B cell (primary cell): ENCODE results near the gene GABRR1. TPM values are rescaled to one million over a fixed set of nuclear protein-coding genes. Genes with fewer than 3 reads are reported as not detected.

ENCODE experiments used
- ATAC-seq: fragments of 200-7000 bp; cut with Tn5 transposase; one replicate; pipeline ENCODE4 v1.10.0; 2021; ENCODE audit warnings: low read depth, mild to moderate bottlenecking, moderate number of reproducible peaks, moderate library complexity
- CTCF ChIA-PET: fragments of 350-600 bp; sonication (Branson Sonifier 250); formaldehyde crosslinking; loops from one replicate; lab custom pipeline; 2021; ENCODE audit warnings: antibody characterized with exemption, inconsistent platforms; lab: Charles Lee
- POLR2A ChIA-PET: fragments of 350-600 bp; sonication (Branson Sonifier 250); formaldehyde crosslinking; loops from one replicate; lab custom pipeline; 2021; ENCODE audit warnings: antibody characterized with exemption; lab: Charles Lee
- DNase-seq: peaks from one replicate; pipeline ENCODE4 v3.0.0; 2013
- H2AFZ ChIP-seq: 2 replicates; pipeline ENCODE4 v1.6.1; 2012; ENCODE audit warnings: mild to moderate bottlenecking, low read depth, low read length; ENCODE audit not compliant: insufficient read depth, poor library complexity, severe bottlenecking
- H3K27ac ChIP-seq, 2 donors: 1 replicate in 1 of 2; 2 replicates in 1 of 2; pipeline ENCODE4 v1.5.1; 2012 to 2013; ENCODE audit warnings: low read length in 2 of 2, mild to moderate bottlenecking in 2 of 2, moderate library complexity in 1 of 2
- H3K27me3 ChIP-seq, 4 experiments: fragments of 200-600 bp in 1 of 4; sonication (generic) in 1 of 4; replicated peaks in 1 of 4; 1 replicate in 2 of 4; 2 replicates in 2 of 4; pipeline versions ENCODE4 v1.6.1 to v1.7.0; 2013 to 2016; ENCODE audit warnings: low read length in 3 of 4, mild to moderate bottlenecking in 2 of 4, mixed read lengths in 1 of 4, moderate library complexity in 1 of 4; ENCODE audit not compliant: insufficient read depth in 4 of 4, control insufficient read depth in 3 of 4; ENCODE audit errors: control extremely low read depth in 1 of 4
- H3K36me3 ChIP-seq, 2 experiments: replicated peaks in 1 of 2; 1 replicate in 1 of 2; 2 replicates in 1 of 2; pipeline versions ENCODE4 v1.6.1 to v1.7.1; 2013; ENCODE audit warnings: low read length in 1 of 2; ENCODE audit not compliant: insufficient read depth in 2 of 2, control insufficient read depth in 1 of 2; ENCODE audit errors: control extremely low read depth in 1 of 2, extremely low read depth in 1 of 2
- H3K4me1 ChIP-seq, 2 donors: fragments of 200-600 bp in 1 of 2; sonication (generic) in 1 of 2; 1 replicate in 1 of 2; 2 replicates in 1 of 2; pipeline versions ENCODE4 v1.5.1 to v1.6.1; 2013 to 2017; ENCODE audit warnings: low read length in 2 of 2; ENCODE audit not compliant: control insufficient read depth in 2 of 2, insufficient read depth in 2 of 2
- H3K4me2 ChIP-seq: replicated peaks from 2 replicates; pipeline ENCODE3; 2012; ENCODE audit warnings: mild to moderate bottlenecking, low read depth, low read length; ENCODE audit not compliant: poor library complexity, severe bottlenecking
- H3K4me3 ChIP-seq, 5 experiments: fragments of 200-600 bp in 1 of 5; sonication (generic) in 1 of 5; 1 replicate in 3 of 5; 2 replicates in 2 of 5; pipeline versions ENCODE4 v1.5.1 to v1.7.0; 2011 to 2016; ENCODE audit warnings: low read length in 4 of 5, mild to moderate bottlenecking in 4 of 5, low read depth in 2 of 5, control low read depth in 1 of 5, moderate library complexity in 1 of 5; ENCODE audit not compliant: insufficient read depth in 1 of 5; ENCODE audit errors: control extremely low read depth in 1 of 5, extremely low read depth in 1 of 5
- H3K79me2 ChIP-seq: fragments of 200-600 bp; sonication (generic); one replicate; pipeline ENCODE4 v1.6.0; 2016; ENCODE audit warnings: low read length; ENCODE audit not compliant: control insufficient read depth, insufficient read depth
- H3K9ac ChIP-seq: fragments of 200-600 bp; sonication (generic); 2 replicates; pipeline ENCODE4 v1.6.1; 2017; ENCODE audit warnings: mild to moderate bottlenecking, low read length, moderate library complexity
- H3K9me3 ChIP-seq, 3 donors: one replicate each; pipeline versions ENCODE4 v1.6.1 to v1.7.1; 2013; ENCODE audit warnings: low read length in 2 of 3; ENCODE audit not compliant: control insufficient read depth in 2 of 3, insufficient read depth in 1 of 3; ENCODE audit errors: control extremely low read depth in 1 of 3
- H4K20me1 ChIP-seq: 2 replicates; pipeline ENCODE4 v1.6.0; 2012; ENCODE audit warnings: mild to moderate bottlenecking, low read length; ENCODE audit not compliant: insufficient read depth, control insufficient read depth, poor library complexity, severe bottlenecking
- H3K27ac Mint-ChIP-seq: one replicate; pipeline ENCODE4 v1.8.0; 2021; ENCODE audit warnings: mixed read lengths
- H3K27me3 Mint-ChIP-seq: one replicate; pipeline ENCODE4 v1.8.0; 2021; ENCODE audit warnings: mixed read lengths
- H3K4me1 Mint-ChIP-seq: one replicate; pipeline ENCODE4 v1.8.0; 2021; ENCODE audit warnings: mixed read lengths
- H3K4me3 Mint-ChIP-seq: one replicate; pipeline ENCODE4 v1.8.0; 2021; ENCODE audit warnings: mixed read lengths
- H3K9me3 Mint-ChIP-seq: one replicate; pipeline ENCODE4 v1.8.0; 2022; ENCODE audit warnings: mixed read lengths; ENCODE audit not compliant: insufficient read depth
- CTCF ChIP-seq: fragments of 200-600 bp; IDR thresholded peaks from one replicate; pipeline ENCODE4 v1.8.0; 2022; ENCODE audit warnings: antibody characterized with exemption, mild to moderate bottlenecking
- EZH2 ChIP-seq: IDR thresholded peaks from 2 replicates; pipeline ENCODE4 v1.6.1; 2012; ENCODE audit warnings: borderline replicate concordance, low read depth, mild to moderate bottlenecking, moderate library complexity, low read length; ENCODE audit not compliant: insufficient read depth, poor library complexity, severe bottlenecking
- WGBS: methylation state at CpG from one replicate; pipeline ENCODE4 v1.1.5; 2013; ENCODE audit warnings: missing lambda C conversion rate; ENCODE audit not compliant: insufficient coverage; 5-methylcytosine and 5-hydroxymethylcytosine counted together
- intact Hi-C: fragments of 100-400 bp; cut with micrococcal nuclease; formaldehyde crosslinking; loops from one replicate; pipeline ENCODE4 v1.10.0; 2022
- polyA plus RNA-seq: library from polyadenylated mRNA; depleted of rRNA; stranded (reverse); fragments of >200 nt; gene quantifications from 2 replicates; pipeline ENCODE4 v1.2.3, GENCODE V29; 2012
- total RNA-seq, 2 donors: library from RNA; stranded (reverse); fragments of 120-200 nt in 1 of 2; gene quantifications; 1 replicate in 1 of 2; 2 replicates in 1 of 2; pipeline versions ENCODE4 v1.2.3 to v1.2.4, GENCODE V29; 2013 to 2022

GABRR1 gene
- total and polyA plus RNA-seq, 2 donors (not counting 1 experiment from before 2014, with no cell fraction given) = not detected

- Mint-ChIP-seq H3K9me3 (no peaks in the 10 kb centered on the region), H3K4me3 (no peak overlapping the region), H3K27me3 (no peaks in the 10 kb centered on the region), H3K4me1 (no peaks in the 10 kb centered on the region), H3K27ac (no peak overlapping the region)
- no peak overlapping the region for H2AFZ ChIP-seq
- POLR2A ChIA-PET = no interaction called here
- H3K27me3 ChIP-seq = no peaks in the 10 kb centered on the region
- ATAC-seq (no peak), DNase-seq (no peak)
- no peaks in the 10 kb centered on the region for H3K79me2 ChIP-seq
- H3K4me1 ChIP-seq = no peaks in the 10 kb centered on the region
- intact Hi-C loops = no loop called here
- H3K9ac ChIP-seq = no peak overlapping the region
- no peaks in the 10 kb centered on the region for H3K36me3 ChIP-seq
- no peak overlapping the region for H3K4me3 ChIP-seq
- CTCF ChIA-PET = interaction anchor here (1.2 to 1.6 kb wide), 2 partner anchors 10 to 84 kb away, joined by 3 to 4 read pairs; no protein-coding TSS in a partner anchor
- H3K4me2 ChIP-seq = no peak overlapping the region
- H4K20me1 ChIP-seq = no peaks in the 10 kb centered on the region
- TF ChIP-seq EZH2 (no peak), CTCF (no peak)
- H3K9me3 ChIP-seq = no peaks in the 10 kb centered on the region
- H3K27ac ChIP-seq = no peak overlapping the region
- WGBS = 94% methylated on average over 2 of the region's 3 CpGs
Observed at GRCh38 chr6:89134723-89135122, 82.4 kb downstream of the GABRR1 start.

GRCh38 chr6:89133981-89134380, 83.2 kb downstream of the GABRR1 start:
- no peak overlapping the region for H2AFZ ChIP-seq
- H3K27me3 ChIP-seq = no peaks in the 10 kb centered on the region
- no peaks in the 10 kb centered on the region for H3K4me1 Mint-ChIP-seq
- ATAC-seq = no peak
- H4K20me1 ChIP-seq = no peaks in the 10 kb centered on the region
- H3K4me3 Mint-ChIP-seq = no peak overlapping the region
- H3K9ac ChIP-seq = no peak overlapping the region
- ChIA-PET POLR2A (no interaction called here), CTCF (interaction anchor here (0.6 to 1.2 kb wide), 2 partner anchors 56 to 85 kb away, joined by 3 read pairs; no protein-coding TSS in a partner anchor)
- TF ChIP-seq CTCF = no peak
- TF ChIP-seq EZH2 = no peak
- H3K4me2 ChIP-seq = no peak overlapping the region
- no peaks in the 10 kb centered on the region for H3K4me1 ChIP-seq
- no peak overlapping the region for H3K27ac ChIP-seq
- H3K36me3 ChIP-seq = no peaks in the 10 kb centered on the region
- DNase-seq = no peak
- H3K79me2 ChIP-seq = no peaks in the 10 kb centered on the region
- WGBS = 95% methylated on average over 7 of the region's 9 CpGs
- H3K4me3 ChIP-seq = no peak overlapping the region
- H3K9me3 Mint-ChIP-seq = peaks cover 2% of the 10 kb centered on the region
- H3K27ac Mint-ChIP-seq = no peak overlapping the region
- no peaks in the 10 kb centered on the region for H3K9me3 ChIP-seq
- H3K27me3 Mint-ChIP-seq = no peaks in the 10 kb centered on the region
- intact Hi-C loops = no loop called here
